GM21360 (cell line): ENCODE results near the gene IGDCC3.

Experiments
- ATAC-seq: cut with Tn5 transposase; IDR thresholded peaks from one replicate; pipeline ENCODE4 v1.9.1; 2021; ENCODE audit warnings: mild to moderate bottlenecking, moderate library complexity; ENCODE audit not compliant: unreplicated experiment

IGDCC3 gene

GRCh38 chr15:65300924-65301441, 76.8 kb downstream of the IGDCC3 start:
- ATAC-seq: no peak

DNA sequence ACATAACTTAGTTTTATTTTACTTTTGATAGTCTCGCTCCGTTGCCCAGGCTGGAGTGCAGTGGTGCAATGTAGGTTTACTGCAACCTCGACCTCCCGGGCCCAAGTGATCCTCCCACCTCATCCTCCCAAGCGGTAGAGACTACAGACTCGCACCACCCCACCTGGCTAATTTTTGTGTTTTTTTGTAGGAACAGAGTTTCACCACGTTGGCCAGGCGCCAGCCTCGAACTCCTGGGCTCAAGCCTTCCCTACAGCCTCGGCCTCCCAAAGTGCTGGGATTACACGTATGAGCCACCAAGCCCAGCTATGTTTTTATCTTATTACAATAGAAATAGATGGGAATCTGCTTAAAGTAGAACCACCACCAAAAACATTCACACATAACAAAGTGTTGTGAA, 79.1 kb downstream of the IGDCC3 start:
- no peak for ATAC-seq

DNA sequence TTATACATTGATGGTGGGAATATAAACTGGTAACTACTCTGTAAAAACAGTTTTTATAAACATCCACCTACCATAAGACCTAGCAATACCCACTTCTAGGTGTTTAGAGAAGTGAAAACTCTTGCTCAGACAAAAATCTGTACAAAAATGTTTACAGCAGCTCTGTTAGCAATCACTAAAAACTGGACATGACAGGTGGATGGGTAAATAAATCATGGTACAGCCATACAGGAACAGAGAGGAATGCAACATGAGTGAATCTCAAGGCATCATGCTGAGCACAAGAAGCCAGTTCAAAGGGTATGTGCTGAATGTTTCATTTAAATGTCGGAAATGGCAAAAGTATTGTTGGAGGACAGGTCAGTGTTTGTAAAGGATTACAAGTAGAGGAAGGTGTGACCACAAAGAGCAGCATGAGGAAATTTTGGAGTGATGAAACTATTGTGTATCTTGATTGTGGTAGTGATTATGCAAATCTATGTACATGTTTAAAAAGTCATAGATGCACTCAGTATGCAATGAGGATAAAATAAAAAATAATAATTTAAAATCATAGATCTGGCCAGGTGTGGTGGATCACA, 84.8 kb downstream of the IGDCC3 start:
- ATAC-seq: no peak

GRCh38 chr15:65290228-65290627, 87.6 kb downstream of the IGDCC3 start:
- ATAC-seq: no peak

GRCh38 chr15:65289261-65289854, 88.4 kb downstream of the IGDCC3 start:
- ATAC-seq: no peak

GRCh38 chr15:65287520-65287855, 90.3 kb downstream of the IGDCC3 start:
- ATAC-seq: no peak

GRCh38 chr15:65286704-65287519, 90.9 kb downstream of the IGDCC3 start, which contains the start of gene PARP16:
TSS of gene PARP16 (minus strand) at chr15:65286883. CDS start at chr15:65286426, 457 bp downstream.
- ATAC-seq: peak; percentile 89

- ATAC-seq: peak; percentile 18
These were observed 91.6 kb downstream of the IGDCC3 start for GRCh38 chr15:65286069-65286703.

DNA sequence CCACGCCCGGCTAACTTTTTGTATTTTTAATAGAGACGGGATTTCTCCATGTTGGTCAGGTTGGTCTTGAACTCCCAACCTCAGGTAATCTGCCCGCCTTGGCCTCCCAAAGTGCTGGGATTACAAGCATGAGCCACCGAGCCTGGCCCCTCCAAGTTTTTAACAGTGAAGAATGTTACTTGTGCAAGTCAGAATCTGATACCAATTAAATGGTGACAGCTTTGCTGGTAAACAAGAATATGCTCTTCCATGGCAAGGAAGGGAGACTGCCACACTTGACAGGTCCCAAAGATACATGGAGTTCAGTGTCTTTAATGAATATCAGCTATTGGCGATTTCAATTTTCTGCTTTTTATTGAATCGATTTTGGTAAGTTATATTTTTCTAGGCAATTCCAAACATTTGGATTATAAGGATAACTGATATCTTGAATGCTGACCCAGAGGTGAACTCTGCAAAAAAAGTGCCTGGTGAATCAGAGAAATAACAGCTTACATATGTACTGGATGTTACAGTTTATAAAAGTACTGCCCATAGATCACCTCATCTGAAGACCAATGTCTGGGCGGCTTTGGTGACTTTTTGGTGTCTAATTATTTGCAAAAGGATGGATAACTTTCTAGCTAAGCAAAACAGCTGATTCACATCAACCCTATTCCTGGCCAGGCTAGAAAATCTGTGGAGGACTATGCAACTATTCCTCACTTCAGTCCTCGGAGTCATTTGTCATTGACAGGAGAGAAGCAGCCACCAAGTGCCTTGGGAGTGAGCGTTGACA, 92.3 kb downstream of the IGDCC3 start:
- ATAC-seq: no peak

- ATAC-seq: no peak
These were observed 99.3 kb downstream of the IGDCC3 start for GRCh38 chr15:65278480-65278879.
